Stimulated activated naive CD4-positive, alpha-beta T cell (primary cell): ENCODE results near the gene GGCT.
A peak's percentile ranks its signal among the peaks of the same experiment; 100 is the strongest.
"Not testable (repeated sequence)": the region's sequence is repeated elsewhere in the genome, so short reads cannot be mapped to it uniquely, and the experiment has no call there.

Experiments
- DNase-seq, 6 experiments: peaks; one replicate each; lab custom pipeline; 2025; lab: John Stamatoyannopoulos, UW

Gene GGCT

GRCh38 chr7:30504301-30505173, at the start of gene GGCT:
Gene GGCT, minus strand, starts transcription at chr7:30504829. Its CDS starts 120 bp downstream, at chr7:30504709.
- peak; percentile 92 to 97 (median 94) for DNase-seq

- no peak for DNase-seq
These were observed 48.9 kb upstream of the GGCT start for GRCh38 chr7:30553546-30553945.

- no peak for DNase-seq
These were observed 48.5 kb upstream of the GGCT start for GRCh38 chr7:30553141-30553540.

GRCh38 chr7:30552330-30552729, 47.7 kb upstream of the GGCT start:
- DNase-seq, result no peak

- no peak for DNase-seq
These were observed 45.4 kb upstream of the GGCT start for GRCh38 chr7:30549931-30550493.

- peak in 3 of 6 experiments; percentile 1 to 10 (median 4) for DNase-seq
These were observed 44.2 kb upstream of the GGCT start for GRCh38 chr7:30548845-30549244.

- no peak for DNase-seq
These were observed 42.0 kb upstream of the GGCT start for GRCh38 chr7:30546596-30546995.

- no peak for DNase-seq
These were observed 41.3 kb upstream of the GGCT start for GRCh38 chr7:30545791-30546555.

- no peak for DNase-seq
These were observed 39.3 kb upstream of the GGCT start for GRCh38 chr7:30543813-30544525.

- DNase-seq, result not testable (repeated sequence)
These were observed 38.5 kb upstream of the GGCT start for GRCh38 chr7:30543115-30543514.

- no peak for DNase-seq
These were observed 29.3 kb upstream of the GGCT start for GRCh38 chr7:30533886-30534285.

- no peak for DNase-seq
These were observed 26.7 kb upstream of the GGCT start for GRCh38 chr7:30531286-30531685.

GRCh38 chr7:30530373-30530772, 25.7 kb upstream of the GGCT start:
- DNase-seq, result no peak

- DNase-seq, result no peak
These were observed 24.1 kb upstream of the GGCT start for GRCh38 chr7:30528779-30529178.

GRCh38 chr7:30527297-30527696, 22.7 kb upstream of the GGCT start:
- DNase-seq, result not testable (repeated sequence)

GRCh38 chr7:30526163-30526562, 21.5 kb upstream of the GGCT start:
- no peak for DNase-seq

- no peak for DNase-seq
These were observed 20.8 kb upstream of the GGCT start for GRCh38 chr7:30525429-30525828.

- DNase-seq, result no peak
These were observed 19.9 kb upstream of the GGCT start for GRCh38 chr7:30524545-30524944.

- no peak for DNase-seq
These were observed 18.8 kb upstream of the GGCT start for GRCh38 chr7:30523466-30523865.

- no peak for DNase-seq
These were observed 17.5 kb upstream of the GGCT start for GRCh38 chr7:30522159-30522558.

- no peak for DNase-seq
These were observed 16.9 kb upstream of the GGCT start for GRCh38 chr7:30521532-30521931.

- DNase-seq, result no peak
These were observed 14.5 kb upstream of the GGCT start for GRCh38 chr7:30519122-30519521.
